C4-2B (cell line): ENCODE results near the gene SREBF1.

Experiments
- H3K27ac ChIP-seq: fragments of 450-650 bp; 2 replicates; pipeline ENCODE4 v1.5.1; 2017
- CTCF ChIP-seq: fragments of 450-650 bp; conservative IDR thresholded peaks from 2 replicates; pipeline ENCODE4 v1.5.1; 2017; ENCODE audit warnings: mild to moderate bottlenecking
- ZFX ChIP-seq: fragments of 450-650 bp; IDR thresholded peaks from 2 replicates; pipeline ENCODE4 v1.6.1; 2017

SREBF1 gene

DNA sequence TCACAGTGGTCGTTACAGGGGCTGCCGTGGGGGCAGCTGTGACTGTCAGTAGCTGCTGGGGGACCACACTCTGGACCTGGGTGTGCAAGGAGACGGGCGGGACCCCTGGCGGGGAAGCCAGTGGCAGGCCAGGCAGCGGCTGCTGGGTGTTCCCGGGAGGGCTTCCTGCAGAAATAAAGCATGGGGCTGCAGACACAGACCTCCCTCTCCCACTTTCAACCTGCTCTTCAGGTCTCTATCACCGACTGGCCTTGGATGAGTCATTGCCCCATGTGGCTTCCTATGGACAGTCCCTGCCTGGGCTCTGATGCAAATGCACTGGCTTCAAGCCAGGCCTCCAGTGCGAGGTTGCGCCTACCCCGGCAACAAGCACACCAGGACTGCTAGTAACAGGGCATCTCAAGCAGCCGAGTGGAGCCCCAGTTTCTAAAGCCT is 17.2 kb downstream of the SREBF1 start:
- no peak for TF ChIP-seq ZFX
- TF ChIP-seq CTCF = no peak
- peak overlapping the region; percentile 96 for H3K27ac ChIP-seq

GRCh38 chr17:17819111-17819510 is 17.7 kb downstream of the SREBF1 start:
- peak overlapping the region; percentile 96 for H3K27ac ChIP-seq
- TF ChIP-seq CTCF (no peak), ZFX (no peak)

DNA sequence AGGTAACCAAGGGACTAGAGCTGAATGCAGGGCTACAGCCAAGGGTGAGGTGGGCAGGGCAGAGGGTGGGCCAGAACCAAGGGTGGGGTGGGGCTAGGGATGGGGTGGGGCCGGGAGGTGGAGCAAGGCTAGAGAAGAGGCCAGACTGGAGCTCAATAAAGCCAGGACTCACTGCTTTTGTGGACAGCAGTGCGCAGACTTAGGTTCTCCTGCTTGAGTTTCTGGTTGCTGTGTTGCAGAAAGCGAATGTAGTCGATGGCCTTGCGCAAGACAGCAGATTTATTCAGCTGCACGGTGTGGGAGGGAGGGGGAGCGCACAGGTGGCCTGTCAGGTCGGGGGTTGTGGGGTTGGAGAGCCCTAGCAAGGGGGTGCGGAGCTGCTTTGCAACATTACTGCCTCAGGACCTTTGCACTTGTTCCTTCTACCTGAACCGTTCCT is 18.7 kb downstream of the SREBF1 start:
- no peak for TF ChIP-seq ZFX
- TF ChIP-seq CTCF = no peak
- H3K27ac ChIP-seq = peak overlapping the region; percentile 96

- peak overlapping the region; percentile 96 for H3K27ac ChIP-seq
- TF ChIP-seq CTCF (no peak), ZFX (no peak)
Measured at GRCh38 chr17:17817552-17817947, 19.2 kb downstream of the SREBF1 start.

DNA sequence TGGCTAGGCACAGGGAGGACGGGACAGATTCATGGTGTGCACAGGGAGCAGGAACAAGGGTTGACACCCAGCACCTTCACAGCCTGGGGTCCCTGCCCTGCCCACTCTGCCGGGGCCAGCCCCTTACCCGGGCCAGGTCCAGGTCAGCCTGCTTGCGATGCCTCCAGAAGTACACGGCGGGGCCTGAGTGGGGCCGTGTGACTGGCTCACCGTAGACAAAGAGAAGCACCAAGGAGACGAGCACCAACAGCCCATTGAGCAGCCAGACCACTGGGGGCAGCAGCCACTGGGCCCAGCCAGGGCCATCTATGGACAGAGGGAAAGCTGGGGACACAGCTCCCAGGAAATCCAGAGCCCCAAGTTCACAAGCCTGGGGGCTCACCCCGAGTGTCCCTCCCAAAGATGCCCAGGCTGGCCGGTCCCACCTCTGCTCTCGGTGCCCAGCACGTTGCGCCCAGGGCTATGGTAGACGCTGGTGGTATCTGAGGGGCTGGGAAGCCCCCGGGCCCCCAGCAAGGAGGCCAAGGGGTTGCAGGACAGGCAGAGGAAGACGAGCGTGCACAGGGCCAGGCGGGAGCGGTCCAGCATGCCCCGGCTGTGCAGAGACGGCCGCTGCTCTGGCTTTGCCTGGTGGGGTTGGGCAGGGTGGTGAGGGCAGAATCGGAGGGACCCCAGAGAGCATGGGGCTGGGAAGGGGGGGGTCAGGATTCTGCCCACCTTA is 19.8 kb downstream of the SREBF1 start:
- no peak for TF ChIP-seq CTCF
- no peak for TF ChIP-seq ZFX

DNA sequence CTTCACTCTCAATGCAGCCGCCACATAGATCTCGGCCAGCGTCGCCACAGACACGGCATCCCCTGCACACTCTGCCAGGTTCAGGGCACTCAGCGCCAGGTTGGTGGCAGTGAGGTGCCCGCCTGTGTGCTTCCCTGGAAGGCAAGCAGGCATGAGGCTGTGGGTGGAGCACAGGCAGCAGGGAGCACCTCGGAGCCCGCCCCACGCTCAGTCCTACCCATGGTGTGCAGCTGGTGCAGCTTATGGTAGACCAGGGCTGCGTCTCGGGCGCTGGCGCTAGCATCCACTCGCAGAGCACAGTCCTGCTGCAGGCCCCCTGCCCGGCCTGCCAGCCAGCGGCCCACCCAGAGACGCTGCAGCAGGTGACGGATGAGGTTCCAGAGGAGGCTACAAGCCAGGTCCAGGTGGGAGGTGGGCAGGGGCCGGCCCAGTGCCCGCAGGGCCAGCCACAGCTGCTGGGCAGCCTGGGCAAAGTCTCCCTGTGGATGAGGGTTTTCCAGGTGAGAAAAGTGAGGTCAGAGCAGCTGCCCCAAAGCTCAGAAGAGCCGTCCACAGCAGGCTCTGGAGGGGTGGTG is 20.5 kb downstream of the SREBF1 start:
- peak overlapping the region; percentile 96 for H3K27ac ChIP-seq
- TF ChIP-seq ZFX (no peak), CTCF (no peak)

More for the DNA sequence above, 19.8 kb downstream of the SREBF1 start:
- H3K27ac ChIP-seq = peak overlapping the region; percentile 96

- TF ChIP-seq ZFX (no peak), CTCF (no peak)
- peak overlapping the region; percentile 86 for H3K27ac ChIP-seq
Measured at GRCh38 chr17:17815436-17816200, 21.2 kb downstream of the SREBF1 start.
